ENCODE measurements around the gene BBIP1. TPM values are rescaled to one million over a fixed set of nuclear protein-coding genes. Genes with fewer than 3 reads are reported as not detected.

Gene BBIP1
- total RNA-seq, 1 experiment from 2014 or later, result 19.0 TPM

GRCh38 chr10:110861476-110861875 is 57.5 kb downstream of the BBIP1 start (continued):
- TF ChIP-seq CBFB (CRISPR knock-in tag; IDR thresholded peaks at IDR 0.05; ENCODE audit: low read depth) (no peak), E2F4 (CRISPR knock-in tag; IDR thresholded peaks at IDR 0.05; ENCODE audit: borderline replicate concordance, low read depth) (no peak), TEAD1 (CRISPR knock-in tag; IDR thresholded peaks at IDR 0.05) (no peak)

GRCh38 chr10:110860576-110861241 is 58.3 kb downstream of the BBIP1 start:
- ATAC-seq (no peak), DNase-seq (ENCODE audit: low spot score) (no peak)
- TF ChIP-seq GABPB1 (CRISPR knock-in tag; IDR thresholded peaks at IDR 0.05) (0 out of 2 replicates have a peak, but pooled peaks have one; percentile 15), NR1H2 (CRISPR knock-in tag; IDR thresholded peaks at IDR 0.05) (no peak), CTCF (IDR thresholded peaks at IDR 0.05) (no peak), AR (CRISPR knock-in tag; IDR thresholded peaks at IDR 0.05) (no peak), ZNF317 (CRISPR knock-in tag; IDR thresholded peaks at IDR 0.05; ENCODE audit: borderline replicate concordance, low read depth) (no peak), TEAD4 (CRISPR knock-in tag; IDR thresholded peaks at IDR 0.05) (no peak), MXD4 (CRISPR knock-in tag; IDR thresholded peaks at IDR 0.05; ENCODE audit: borderline replicate concordance) (no peak), ZNF263 (CRISPR knock-in tag; IDR thresholded peaks at IDR 0.05; ENCODE audit: low read depth) (no peak)
- ChIA-PET CTCF (no interaction called here), POLR2A (interaction anchor here (1.0 to 1.3 kb wide), 2 partner anchors 58 kb away, joined by 3 read pairs; partner anchors contain the start of genes BBIP1 and SHOC2)
- Mint-ChIP-seq H3K4me1 (peaks cover 10% of the 10 kb centered on the region), H3K9me3 (peaks cover 4% of the 10 kb centered on the region), H3K27me3 (ENCODE audit: low read depth) (no peaks in the 10 kb centered on the region), H3K4me3 (no peak overlapping the region), H3K27ac (no peak overlapping the region), H3K36me3 (no peaks in the 10 kb centered on the region)

GRCh38 chr10:110859973-110860376 is 59.0 kb downstream of the BBIP1 start:
- peaks cover 7% of the 10 kb centered on the region; the same call in 1 of the 2 replicates for H3K4me1 Mint-ChIP-seq
- H3K4me3 Mint-ChIP-seq, result no peak overlapping the region
- DNase-seq (ENCODE audit: low spot score) (no peak), ATAC-seq (no peak)
- H3K36me3 Mint-ChIP-seq, result no peaks in the 10 kb centered on the region
- peaks cover 7% of the 10 kb centered on the region for H3K9me3 Mint-ChIP-seq
- ChIA-PET CTCF (no interaction called here), POLR2A (interaction anchor here (1.0 kb wide), 1 partner anchor 59 kb away, joined by 3 read pairs; the partner anchor contains the start of gene BBIP1)
- no peak overlapping the region for H3K27ac Mint-ChIP-seq
- H3K27me3 Mint-ChIP-seq (ENCODE audit: low read depth), result no peaks in the 10 kb centered on the region
- TF ChIP-seq HMGA2 (CRISPR knock-in tag; IDR thresholded peaks at IDR 0.05) (no peak), TP53 (CRISPR knock-in tag; IDR thresholded peaks at IDR 0.05) (no peak), ZNF396 (CRISPR knock-in tag; IDR thresholded peaks at IDR 0.05; ENCODE audit: borderline replicate concordance) (no peak), MYBL2 (CRISPR knock-in tag; IDR thresholded peaks at IDR 0.05) (no peak), RORB (CRISPR knock-in tag; IDR thresholded peaks at IDR 0.05) (no peak), ETV6 (CRISPR knock-in tag; IDR thresholded peaks at IDR 0.05) (no peak), CBFB (CRISPR knock-in tag; IDR thresholded peaks at IDR 0.05; ENCODE audit: low read depth) (no peak), HMGXB4 (CRISPR knock-in tag; IDR thresholded peaks at IDR 0.05) (no peak), GRHL2 (CRISPR knock-in tag; IDR thresholded peaks at IDR 0.05; ENCODE audit: insufficient replicate concordance, severe bottlenecking) (no peak), SMAD3 (CRISPR knock-in tag; IDR thresholded peaks at IDR 0.05; ENCODE audit: borderline replicate concordance) (no peak), PRDM15 (CRISPR knock-in tag; IDR thresholded peaks at IDR 0.05) (no peak), IRF2 (CRISPR knock-in tag; IDR thresholded peaks at IDR 0.05; ENCODE audit: borderline replicate concordance, low read depth) (no peak), ZNF317 (CRISPR knock-in tag; IDR thresholded peaks at IDR 0.05; ENCODE audit: borderline replicate concordance, low read depth) (no peak)
